ENCODE measurements around the gene RPS2. TPM values are rescaled to one million over a fixed set of nuclear protein-coding genes. Genes with fewer than 3 reads are reported as not detected.
A peak's percentile ranks its signal among the peaks of the same experiment; 100 is the strongest.

The RPS2 gene
- total and polyA plus RNA-seq, 2 donors from 2014 or later, result 1,550 to 2,018 TPM

- FAIRE-seq (no peak), DNase-seq (peak in 1 of 5 donors; percentile 49)
- Histone ChIP-seq H3K9ac (ENCODE audit: low read length in 3 of 3) (no peak overlapping the region), H3K27ac (ENCODE audit: low read depth in 2 of 2, low read length in 2 of 2) (no peak overlapping the region), H3K4me3 (ENCODE audit: low read length in 3 of 3) (no peak overlapping the region), H3K27me3 (ENCODE audit: control insufficient read depth, insufficient read depth, low read length) (peaks cover 9% of the 10 kb centered on the region), H3K9me3 (ENCODE audit: control insufficient read depth in 2 of 3, insufficient read depth in 1 of 3, low read length in 3 of 3) (no peaks in the 10 kb centered on the region), H3K4me1 (ENCODE audit: control insufficient read depth in 2 of 3, insufficient read depth in 2 of 3, low read depth in 1 of 3, low read length in 3 of 3) (no peaks in the 10 kb centered on the region), H3K36me3 (ENCODE audit: control insufficient read depth in 2 of 3, insufficient read depth in 3 of 3, low read length in 3 of 3) (no peaks in the 10 kb centered on the region)
- TF ChIP-seq CTCF (IDR thresholded peaks at IDR 0.05; ENCODE audit: borderline replicate concordance, extremely low read depth, insufficient read depth), result no peak
- intact Hi-C loops (cut with DNase I), result no loop called here
Observed at GRCh38 chr16:1914084-1914608, 50.5 kb downstream of the RPS2 start.

GRCh38 chr16:1913327-1914083 is 51.1 kb downstream of the RPS2 start:
- intact Hi-C loops (cut with DNase I), result no loop called here
- no peak overlapping the region for H3K9ac ChIP-seq (ENCODE audit: low read length in 3 of 3)
- DNase-seq (peak in 2 of 5 donors; percentile 46 to 86), FAIRE-seq (no peak)
- no peaks in the 10 kb centered on the region for H3K4me1 ChIP-seq (ENCODE audit: control insufficient read depth in 2 of 3, insufficient read depth in 2 of 3, low read depth in 1 of 3, low read length in 3 of 3)
- H3K27ac ChIP-seq (ENCODE audit: low read depth in 2 of 2, low read length in 2 of 2), result no peak overlapping the region
- H3K36me3 ChIP-seq (ENCODE audit: control insufficient read depth in 2 of 3, insufficient read depth in 3 of 3, low read length in 3 of 3), result no peaks in the 10 kb centered on the region
- H3K4me3 ChIP-seq (ENCODE audit: low read length in 3 of 3), result no peak overlapping the region
- H3K27me3 ChIP-seq (ENCODE audit: control insufficient read depth, insufficient read depth, low read length), result peaks cover 4% of the 10 kb centered on the region
- H3K9me3 ChIP-seq (ENCODE audit: control insufficient read depth in 2 of 3, insufficient read depth in 1 of 3, low read length in 3 of 3), result no peaks in the 10 kb centered on the region
- TF ChIP-seq CTCF (IDR thresholded peaks at IDR 0.05; ENCODE audit: borderline replicate concordance, extremely low read depth, insufficient read depth), result no peak

- intact Hi-C loops (cut with DNase I), result no loop called here
Observed at GRCh38 chr16:1912215-1912543, 52.4 kb downstream of the RPS2 start.

More at GRCh38 chr16:1912215-1912543, 52.4 kb downstream of the RPS2 start:
- no peak overlapping the region for H3K27ac ChIP-seq (ENCODE audit: low read depth in 2 of 2, low read length in 2 of 2)
- peaks cover 4% of the 10 kb centered on the region for H3K27me3 ChIP-seq (ENCODE audit: control insufficient read depth, insufficient read depth, low read length)
- H3K36me3 ChIP-seq (ENCODE audit: control insufficient read depth in 2 of 3, insufficient read depth in 3 of 3, low read length in 3 of 3), result no peaks in the 10 kb centered on the region
- H3K9ac ChIP-seq (ENCODE audit: low read length in 3 of 3), result no peak overlapping the region
- DNase-seq (no peak), FAIRE-seq (no peak)
- no peak overlapping the region for H3K4me3 ChIP-seq (ENCODE audit: low read length in 3 of 3)
- no peak for TF ChIP-seq CTCF (IDR thresholded peaks at IDR 0.05; ENCODE audit: borderline replicate concordance, extremely low read depth, insufficient read depth)
- H3K9me3 ChIP-seq (ENCODE audit: control insufficient read depth in 2 of 3, insufficient read depth in 1 of 3, low read length in 3 of 3), result no peaks in the 10 kb centered on the region
- no peaks in the 10 kb centered on the region for H3K4me1 ChIP-seq (ENCODE audit: control insufficient read depth in 2 of 3, insufficient read depth in 2 of 3, low read depth in 1 of 3, low read length in 3 of 3)

Other genes starting within 250 kb of the RPS2 start
- gene NME3, start 193.3 kb downstream of the RPS2 start, total RNA-seq, result 70.8 TPM
- 123 TPM for gene NME3, start 193.3 kb downstream of the RPS2 start, polyA plus RNA-seq (ENCODE audit: insufficient read depth, low read depth, low replicate concordance)
- 23.8 TPM for gene EME2, start 192.0 kb downstream of the RPS2 start, total RNA-seq
- gene EME2, start 192.0 kb downstream of the RPS2 start, polyA plus RNA-seq (ENCODE audit: insufficient read depth, low read depth, low replicate concordance), result 5.1 TPM
- gene MRPS34, start 191.7 kb downstream of the RPS2 start, total RNA-seq, result 61.7 TPM
- 187 TPM for gene MRPS34, start 191.7 kb downstream of the RPS2 start, polyA plus RNA-seq (ENCODE audit: insufficient read depth, low read depth, low replicate concordance)
- 57.7 TPM for gene SPSB3, start 182.3 kb downstream of the RPS2 start, total RNA-seq
- 55.1 TPM for gene SPSB3, start 182.3 kb downstream of the RPS2 start, polyA plus RNA-seq (ENCODE audit: insufficient read depth, low read depth, low replicate concordance)
- gene NUBP2, start 181.9 kb downstream of the RPS2 start, total RNA-seq, result 42.8 TPM
- 71.1 TPM for gene NUBP2, start 181.9 kb downstream of the RPS2 start, polyA plus RNA-seq (ENCODE audit: insufficient read depth, low read depth, low replicate concordance)
- 1.4 TPM for gene IGFALS, start 171.1 kb downstream of the RPS2 start, total RNA-seq
- gene IGFALS, start 171.1 kb downstream of the RPS2 start, polyA plus RNA-seq (ENCODE audit: insufficient read depth, low read depth, low replicate concordance), result 2.9 TPM
- gene HAGH, start 138.0 kb downstream of the RPS2 start, total RNA-seq, result 48.1 TPM
- 258 TPM for gene HAGH, start 138.0 kb downstream of the RPS2 start, polyA plus RNA-seq (ENCODE audit: insufficient read depth, low read depth, low replicate concordance)
- 36.4 TPM for gene FAHD1, start 137.6 kb downstream of the RPS2 start, total RNA-seq
- gene FAHD1, start 137.6 kb downstream of the RPS2 start, polyA plus RNA-seq (ENCODE audit: insufficient read depth, low read depth, low replicate concordance), result 108 TPM
- gene MEIOB, start 92.7 kb downstream of the RPS2 start, total RNA-seq, result 0.16 TPM
- gene MEIOB, start 92.7 kb downstream of the RPS2 start, polyA plus RNA-seq (ENCODE audit: insufficient read depth, low read depth, low replicate concordance), result 1.4 TPM
- gene HS3ST6, start 46.4 kb downstream of the RPS2 start, total RNA-seq, result 0.19 TPM
- gene HS3ST6, start 46.4 kb downstream of the RPS2 start, polyA plus RNA-seq (ENCODE audit: insufficient read depth, low read depth, low replicate concordance), result 0.73 TPM
- gene MSRB1, start 21.6 kb downstream of the RPS2 start, total RNA-seq, result 32.0 TPM
- gene MSRB1, start 21.6 kb downstream of the RPS2 start, polyA plus RNA-seq (ENCODE audit: insufficient read depth, low read depth, low replicate concordance), result 189 TPM
- not detected for gene RPL3L, start 10.1 kb downstream of the RPS2 start, total RNA-seq
- gene RPL3L, start 10.1 kb downstream of the RPS2 start, polyA plus RNA-seq (ENCODE audit: insufficient read depth, low read depth, low replicate concordance), result not detected
- 123 TPM for gene NDUFB10, start 5.3 kb downstream of the RPS2 start, total RNA-seq
- 432 TPM for gene NDUFB10, start 5.3 kb downstream of the RPS2 start, polyA plus RNA-seq (ENCODE audit: insufficient read depth, low read depth, low replicate concordance)
- gene RNF151, start 2.0 kb upstream of the RPS2 start, total RNA-seq, result not detected
- not detected for gene RNF151, start 2.0 kb upstream of the RPS2 start, polyA plus RNA-seq (ENCODE audit: insufficient read depth, low read depth, low replicate concordance)
- 33.3 TPM for gene TBL3, start 7.2 kb upstream of the RPS2 start, total RNA-seq
- gene TBL3, start 7.2 kb upstream of the RPS2 start, polyA plus RNA-seq (ENCODE audit: insufficient read depth, low read depth, low replicate concordance), result 38.5 TPM
- gene NOXO1, start 16.6 kb upstream of the RPS2 start, total RNA-seq, result 0.57 TPM
- gene NOXO1, start 16.6 kb upstream of the RPS2 start, polyA plus RNA-seq (ENCODE audit: insufficient read depth, low read depth, low replicate concordance), result 0.58 TPM
- gene GFER, start 19.4 kb upstream of the RPS2 start, total RNA-seq, result 25.0 TPM
- gene GFER, start 19.4 kb upstream of the RPS2 start, polyA plus RNA-seq (ENCODE audit: insufficient read depth, low read depth, low replicate concordance), result 45.6 TPM
- 2.2 TPM for gene SYNGR3, start 25.1 kb upstream of the RPS2 start, total RNA-seq
- 4.6 TPM for gene SYNGR3, start 25.1 kb upstream of the RPS2 start, polyA plus RNA-seq (ENCODE audit: insufficient read depth, low read depth, low replicate concordance)
- gene ZNF598, start 45.0 kb upstream of the RPS2 start, total RNA-seq, result 34.9 TPM
- 14.3 TPM for gene ZNF598, start 45.0 kb upstream of the RPS2 start, polyA plus RNA-seq (ENCODE audit: insufficient read depth, low read depth, low replicate concordance)
- not detected for gene NPW, start 55.0 kb upstream of the RPS2 start, total RNA-seq
- gene NPW, start 55.0 kb upstream of the RPS2 start, polyA plus RNA-seq (ENCODE audit: insufficient read depth, low read depth, low replicate concordance), result not detected
- 238 TPM for gene NHERF2, start 62.1 kb upstream of the RPS2 start, total RNA-seq
- 405 TPM for gene NHERF2, start 62.1 kb upstream of the RPS2 start, polyA plus RNA-seq (ENCODE audit: insufficient read depth, low read depth, low replicate concordance)
- 15.3 TPM for gene NTHL1, start 83.0 kb upstream of the RPS2 start, total RNA-seq
- gene NTHL1, start 83.0 kb upstream of the RPS2 start, polyA plus RNA-seq (ENCODE audit: insufficient read depth, low read depth, low replicate concordance), result 36.0 TPM
- 151 TPM for gene TSC2, start 83.2 kb upstream of the RPS2 start, total RNA-seq
- gene TSC2, start 83.2 kb upstream of the RPS2 start, polyA plus RNA-seq (ENCODE audit: insufficient read depth, low read depth, low replicate concordance), result 40.0 TPM
- gene PKD1, start 171.1 kb upstream of the RPS2 start, total RNA-seq, result 88.3 TPM
- 16.2 TPM for gene PKD1, start 171.1 kb upstream of the RPS2 start, polyA plus RNA-seq (ENCODE audit: insufficient read depth, low read depth, low replicate concordance)
- 1.5 TPM for gene RAB26, start 183.8 kb upstream of the RPS2 start, total RNA-seq
- gene RAB26, start 183.8 kb upstream of the RPS2 start, polyA plus RNA-seq (ENCODE audit: insufficient read depth, low read depth, low replicate concordance), result 3.0 TPM
- 66.8 TPM for gene TRAF7, start 191.0 kb upstream of the RPS2 start, total RNA-seq
- 26.1 TPM for gene TRAF7, start 191.0 kb upstream of the RPS2 start, polyA plus RNA-seq (ENCODE audit: insufficient read depth, low read depth, low replicate concordance)
- gene CASKIN1, start 231.8 kb upstream of the RPS2 start, total RNA-seq, result 0.66 TPM
- 0.30 TPM for gene CASKIN1, start 231.8 kb upstream of the RPS2 start, polyA plus RNA-seq (ENCODE audit: insufficient read depth, low read depth, low replicate concordance)
- 34.0 TPM for gene MLST8, start 240.6 kb upstream of the RPS2 start, total RNA-seq
- gene MLST8, start 240.6 kb upstream of the RPS2 start, polyA plus RNA-seq (ENCODE audit: insufficient read depth, low read depth, low replicate concordance), result 63.3 TPM
- gene BRICD5, start 246.0 kb upstream of the RPS2 start, total RNA-seq, result 7.2 TPM
- gene BRICD5, start 246.0 kb upstream of the RPS2 start, polyA plus RNA-seq (ENCODE audit: insufficient read depth, low read depth, low replicate concordance), result 8.2 TPM

All from kidney (tissue), 14 donors.